Muscle layer of duodenum (tissue), 2 donors: ENCODE results near the gene RFTN2.
"Not testable (repeated sequence)": the region's sequence is repeated elsewhere in the genome, so short reads cannot be mapped to it uniquely, and the experiment has no call there.

Experiments
- H3K27ac ChIP-seq: one replicate; pipeline ENCODE4 v1.7.0; 2013; ENCODE audit warnings: mild to moderate bottlenecking, low read length
- H3K27me3 ChIP-seq: one replicate; pipeline ENCODE4 v1.7.0; 2013; ENCODE audit warnings: low read depth, mild to moderate bottlenecking, control low read depth, low read length
- H3K36me3 ChIP-seq, 2 donors: one replicate each; pipeline ENCODE4 v1.7.0; 2013; ENCODE audit warnings: low read length in 2 of 2, control low read depth in 1 of 2, mild to moderate bottlenecking in 1 of 2; ENCODE audit not compliant: insufficient read depth in 2 of 2, control insufficient read depth in 1 of 2
- H3K4me1 ChIP-seq, 2 donors: one replicate each; pipeline ENCODE4 v1.7.0; 2013; ENCODE audit warnings: low read length in 2 of 2, mild to moderate bottlenecking in 2 of 2, control low read depth in 1 of 2, moderate library complexity in 1 of 2; ENCODE audit not compliant: insufficient read depth in 2 of 2, control insufficient read depth in 1 of 2
- H3K4me3 ChIP-seq, 2 donors: one replicate each; pipeline ENCODE4 v1.7.0; 2013; ENCODE audit warnings: low read length in 2 of 2, low read depth in 1 of 2, mild to moderate bottlenecking in 1 of 2
- H3K9me3 ChIP-seq, 2 donors: one replicate each; pipeline ENCODE4 v1.7.0; 2013; ENCODE audit warnings: low read length in 2 of 2, control low read depth in 1 of 2, mild to moderate bottlenecking in 1 of 2; ENCODE audit not compliant: control insufficient read depth in 1 of 2
- donor health status: healthy.

Gene RFTN2

GRCh38 chr2:197640571-197641122, 34.7 kb downstream of the RFTN2 start:
- not testable (repeated sequence) for H3K36me3 ChIP-seq

DNA sequence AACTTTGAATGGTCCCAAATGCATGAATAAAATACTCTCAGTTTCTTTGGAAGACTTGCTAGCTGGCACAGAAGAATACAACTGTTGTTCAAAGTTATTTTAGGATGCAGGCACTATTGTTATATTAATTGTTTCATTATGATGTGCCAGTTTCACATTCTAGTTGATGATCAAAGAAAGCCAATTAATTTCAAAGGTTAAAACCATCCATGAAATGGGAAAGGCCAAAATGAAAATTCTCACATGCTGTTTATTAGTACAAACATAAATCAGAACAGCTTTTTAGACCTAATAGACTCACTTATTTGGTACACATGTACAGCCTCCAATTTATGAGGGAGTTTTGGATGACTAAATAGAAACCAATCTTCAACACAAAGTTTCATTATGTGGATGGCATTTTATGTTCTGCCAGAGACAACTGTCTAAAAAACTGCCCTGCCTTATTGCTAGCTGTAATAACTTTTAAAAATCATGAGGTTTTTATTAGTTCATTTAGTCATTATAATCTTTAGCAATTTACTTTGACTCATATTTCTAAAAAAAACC, 42.2 kb downstream of the RFTN2 start:
- Histone ChIP-seq H3K27me3 (no peaks in the 10 kb centered on the region), H3K9me3 (no peaks in the 10 kb centered on the region), H3K4me3 (no peak overlapping the region), H3K4me1 (no peaks in the 10 kb centered on the region), H3K27ac (no peak overlapping the region), H3K36me3 (no peaks in the 10 kb centered on the region)

More at GRCh38 chr2:197640571-197641122, 34.7 kb downstream of the RFTN2 start:
- H3K4me1 ChIP-seq, H3K4me3 ChIP-seq, H3K27me3 ChIP-seq, H3K27ac ChIP-seq, H3K9me3 ChIP-seq: not testable (repeated sequence)

DNA sequence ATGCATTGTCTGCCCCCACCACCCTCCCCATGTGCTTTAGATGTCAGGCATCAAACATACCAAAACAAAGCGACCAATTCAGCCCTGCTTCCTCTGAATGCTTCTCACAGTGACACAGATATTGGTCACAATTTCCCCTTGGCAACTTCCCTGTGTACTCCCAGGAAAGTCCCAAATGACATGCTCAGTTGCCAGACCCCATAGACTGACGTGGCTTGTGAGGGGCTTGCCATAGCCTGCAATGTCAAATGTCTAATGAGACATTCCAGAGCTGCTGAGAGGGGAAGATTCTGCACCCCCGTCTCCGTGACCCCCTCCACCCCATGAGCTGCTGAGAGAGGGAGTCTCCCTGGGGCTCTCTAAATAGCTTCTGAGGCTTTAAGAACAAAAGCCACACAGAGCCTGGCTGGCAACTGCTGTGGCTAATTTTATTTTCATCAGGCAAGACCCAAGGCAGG, 47.3 kb downstream of the RFTN2 start:
- no peaks in the 10 kb centered on the region for H3K27me3 ChIP-seq
- peak overlapping the region; percentile 14 for H3K27ac ChIP-seq
- no peaks in the 10 kb centered on the region for H3K4me1 ChIP-seq
- no peaks in the 10 kb centered on the region for H3K36me3 ChIP-seq
- no peaks in the 10 kb centered on the region for H3K9me3 ChIP-seq
- H3K4me3 ChIP-seq = no peak overlapping the region

DNA sequence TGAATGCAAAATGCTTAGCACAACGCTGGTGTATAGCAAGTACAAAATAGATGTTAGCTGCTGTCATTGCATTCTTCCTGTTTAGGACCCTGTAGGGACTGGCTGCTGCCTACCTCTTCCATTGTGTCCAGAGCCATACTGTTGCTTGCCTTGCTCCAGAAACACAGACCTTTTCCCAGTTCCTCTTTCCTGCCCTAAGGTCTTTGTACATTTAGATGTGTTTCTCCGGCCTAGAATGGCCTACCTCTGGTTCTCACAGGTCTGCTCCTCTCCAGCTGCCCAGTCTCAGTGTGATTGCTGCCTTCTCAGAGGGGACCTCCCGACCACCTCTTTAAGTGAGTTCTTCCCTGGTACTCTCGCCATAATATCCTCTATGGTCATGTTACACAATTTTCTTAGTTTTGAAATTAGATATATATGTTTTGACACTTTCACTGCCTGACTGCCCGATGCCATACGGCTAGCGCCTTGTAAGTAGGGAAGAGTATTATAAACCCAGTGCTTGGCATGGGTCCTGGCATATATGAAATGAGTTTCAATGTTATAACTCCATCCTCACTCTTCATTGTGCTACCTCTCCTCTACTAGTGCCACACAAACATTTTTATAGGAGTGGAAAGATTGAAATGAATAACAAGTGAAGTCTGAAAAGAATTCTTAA, 48.3 kb downstream of the RFTN2 start:
- no peaks in the 10 kb centered on the region for H3K27me3 ChIP-seq
- H3K4me3 ChIP-seq = no peak overlapping the region
- no peaks in the 10 kb centered on the region for H3K36me3 ChIP-seq
- H3K9me3 ChIP-seq = no peaks in the 10 kb centered on the region
- H3K4me1 ChIP-seq = no peaks in the 10 kb centered on the region
- no peak overlapping the region for H3K27ac ChIP-seq

- peaks cover 3% of the 10 kb centered on the region in 2 donors for H3K36me3 ChIP-seq
- H3K9me3 ChIP-seq = no peaks in the 10 kb centered on the region
- H3K4me1 ChIP-seq = no peaks in the 10 kb centered on the region
- H3K4me3 ChIP-seq = no peak overlapping the region
- no peaks in the 10 kb centered on the region for H3K27me3 ChIP-seq
- no peak overlapping the region for H3K27ac ChIP-seq
Measured at GRCh38 chr2:197620133-197620532, 55.3 kb downstream of the RFTN2 start.

GRCh38 chr2:197615016-197615652, 60.3 kb downstream of the RFTN2 start:
- Histone ChIP-seq H3K27me3 (no peaks in the 10 kb centered on the region), H3K27ac (no peak overlapping the region), H3K4me1 (no peaks in the 10 kb centered on the region), H3K36me3 (peaks cover 3 to 6% of the 10 kb centered on the region in 2 donors), H3K4me3 (no peak overlapping the region), H3K9me3 (no peaks in the 10 kb centered on the region)

DNA sequence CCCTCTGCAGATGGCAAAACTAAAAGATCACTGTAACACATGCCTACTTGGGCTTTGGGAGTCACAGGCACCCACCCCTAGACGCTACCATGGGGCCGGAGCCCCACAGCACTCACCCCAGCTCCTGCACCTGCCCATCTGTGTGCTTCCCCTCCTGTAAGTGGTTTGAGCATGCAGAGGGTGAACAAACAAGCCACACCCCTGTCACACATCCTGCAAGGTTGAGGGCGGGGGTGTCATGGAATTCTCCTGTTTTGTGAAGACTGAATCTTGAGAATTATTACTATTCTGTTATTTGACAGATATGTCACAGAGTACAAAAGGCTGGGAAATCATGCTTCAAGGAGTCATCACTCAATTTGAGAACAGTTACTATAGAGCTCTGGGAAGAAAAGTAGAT, 60.9 kb downstream of the RFTN2 start:
- Histone ChIP-seq H3K36me3 (peaks cover 3 to 6% of the 10 kb centered on the region in 2 donors), H3K4me1 (no peaks in the 10 kb centered on the region), H3K9me3 (no peaks in the 10 kb centered on the region), H3K27me3 (no peaks in the 10 kb centered on the region), H3K4me3 (no peak overlapping the region), H3K27ac (no peak overlapping the region)

- H3K27ac ChIP-seq = no peak overlapping the region
- H3K36me3 ChIP-seq = peaks cover 3 to 6% of the 10 kb centered on the region in 2 donors
- no peaks in the 10 kb centered on the region for H3K9me3 ChIP-seq
- no peaks in the 10 kb centered on the region for H3K27me3 ChIP-seq
- H3K4me1 ChIP-seq = no peaks in the 10 kb centered on the region
- no peak overlapping the region for H3K4me3 ChIP-seq
Measured at GRCh38 chr2:197613509-197613987, 61.8 kb downstream of the RFTN2 start.

DNA sequence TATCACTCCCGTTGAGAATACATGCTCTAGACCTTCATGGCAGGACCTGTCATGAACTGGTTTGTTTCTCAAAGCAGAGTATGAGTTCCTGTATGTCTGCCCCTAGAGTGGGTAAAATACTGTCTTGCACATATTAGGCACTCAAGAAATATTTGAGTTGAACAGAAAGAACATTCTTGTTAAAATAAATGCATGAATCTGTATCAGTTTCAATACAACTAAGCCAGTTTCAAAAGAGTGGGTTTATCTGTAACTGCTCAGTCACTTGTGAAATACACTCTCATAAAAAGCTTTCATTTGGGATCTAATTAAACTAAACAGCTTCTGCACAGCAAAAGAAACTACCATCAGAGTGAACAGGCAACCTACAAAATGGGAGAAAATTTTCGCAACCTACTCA, 69.2 kb downstream of the RFTN2 start:
- H3K36me3 ChIP-seq = no peaks in the 10 kb centered on the region
- H3K27me3 ChIP-seq = no peaks in the 10 kb centered on the region
- H3K4me3 ChIP-seq = no peak overlapping the region
- no peak overlapping the region for H3K27ac ChIP-seq
- H3K4me1 ChIP-seq = no peaks in the 10 kb centered on the region
- H3K9me3 ChIP-seq = no peaks in the 10 kb centered on the region

DNA sequence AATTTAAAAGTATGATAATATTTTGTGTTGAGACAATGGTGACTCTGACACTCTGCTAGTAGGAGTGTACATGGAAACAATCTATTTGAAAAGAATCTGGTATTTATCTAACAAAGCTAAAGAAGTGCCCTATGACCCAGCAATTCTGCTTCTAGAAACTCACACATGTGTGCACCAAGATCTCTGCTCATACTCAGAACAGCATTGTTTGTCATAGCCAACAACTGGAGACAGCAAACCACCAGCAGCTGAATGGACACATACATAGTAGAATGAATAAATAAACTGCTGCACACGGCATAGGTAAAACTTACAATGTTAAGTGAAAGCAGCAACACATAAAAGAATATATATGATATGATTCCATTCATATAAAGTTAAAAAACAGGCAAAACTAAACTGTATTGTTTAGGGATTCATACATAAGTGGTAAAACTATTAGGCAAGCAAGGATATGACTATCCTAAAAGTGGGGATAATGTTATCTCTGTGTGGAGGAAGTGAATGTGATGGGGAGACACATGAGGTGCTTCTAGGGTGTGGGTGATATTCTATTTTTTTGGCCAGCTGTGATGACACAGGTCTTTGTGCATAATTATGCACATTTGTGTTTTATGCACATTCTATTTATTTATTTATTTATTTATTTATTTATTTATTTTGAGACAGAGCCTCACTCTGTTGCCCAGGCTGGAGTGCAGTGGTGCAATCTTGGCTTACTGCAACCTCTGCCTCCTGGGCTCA, 71.1 kb downstream of the RFTN2 start:
- H3K9me3 ChIP-seq = no peaks in the 10 kb centered on the region

GRCh38 chr2:197601726-197602125, 73.7 kb downstream of the RFTN2 start:
- Histone ChIP-seq H3K36me3 (no peaks in the 10 kb centered on the region), H3K27me3 (no peaks in the 10 kb centered on the region), H3K27ac (no peak overlapping the region), H3K9me3 (no peaks in the 10 kb centered on the region), H3K4me1 (no peaks in the 10 kb centered on the region), H3K4me3 (no peak overlapping the region)

More for the DNA sequence above, 71.1 kb downstream of the RFTN2 start:
- Histone ChIP-seq H3K27ac (no peak overlapping the region), H3K36me3 (no peaks in the 10 kb centered on the region), H3K4me3 (no peak overlapping the region), H3K4me1 (no peaks in the 10 kb centered on the region), H3K27me3 (no peaks in the 10 kb centered on the region)
